ENCODE measurements around the gene YTHDF1. TPM values are rescaled to one million over a fixed set of nuclear protein-coding genes. Genes with fewer than 3 reads are reported as not detected.

The YTHDF1 gene
- polyA plus RNA-seq, 1 donor from 2014 or later = 36.9 TPM

- Histone ChIP-seq H4K20me1 (ENCODE audit: insufficient read depth) (no peaks in the 10 kb centered on the region), H3K27me3 (ENCODE audit: insufficient read depth, low read depth, low read length) (no peaks in the 10 kb centered on the region), H3K4me3 (ENCODE audit: low read length) (no peak overlapping the region), H3K27ac (ENCODE audit: low read length) (no peak overlapping the region), H3K9me3 (ENCODE audit: low read length) (no peaks in the 10 kb centered on the region), H3K79me2 (replicated peaks; ENCODE audit: insufficient read depth, low read length) (no peaks in the 10 kb centered on the region), H2AFZ (ENCODE audit: low read depth, low read length) (no peak overlapping the region), H3K36me3 (ENCODE audit: insufficient read depth, low read length) (no peaks in the 10 kb centered on the region), H3K9ac (ENCODE audit: low read length) (no peak overlapping the region), H3K9me2 (ENCODE audit: insufficient read depth, low read length) (no peaks in the 10 kb centered on the region), H3K4me2 (ENCODE audit: low read length) (no peak overlapping the region), H3F3A (ENCODE audit: insufficient read depth, low read length, poor library complexity, severe bottlenecking) (no peaks in the 10 kb centered on the region)
- TF ChIP-seq CTCF (IDR thresholded peaks at IDR 0.05; ENCODE audit: poor library complexity, severe bottlenecking) = no peak
- TF ChIP-seq SMC3 (conservative IDR thresholded peaks at IDR 0.05; ENCODE audit: poor library complexity) = no peak
- no peak for TF ChIP-seq REST (IDR thresholded peaks at IDR 0.05; ENCODE audit: borderline replicate concordance)
- TF ChIP-seq TAF1 (IDR thresholded peaks at IDR 0.05; ENCODE audit: low read depth) = no peak
- TF ChIP-seq EZH2 (IDR thresholded peaks at IDR 0.05; ENCODE audit: borderline replicate concordance, insufficient read depth, low read length, poor library complexity, severe bottlenecking) = no peak
- no peak for TF ChIP-seq POLR2AphosphoS5 (IDR thresholded peaks at IDR 0.05)
- no peak for TF ChIP-seq EP300 (conservative IDR thresholded peaks at IDR 0.05; ENCODE audit: poor library complexity, severe bottlenecking)
- no peak for TF ChIP-seq RAD21 (conservative IDR thresholded peaks at IDR 0.05)
- TF ChIP-seq MXI1 (conservative IDR thresholded peaks at IDR 0.05; ENCODE audit: poor library complexity, severe bottlenecking) = no peak
Observed at GRCh38 chr20:63189846-63190559, 25.9 kb downstream of the YTHDF1 start.

- no peak for TF ChIP-seq TAF1 (IDR thresholded peaks at IDR 0.05; ENCODE audit: low read depth)
- TF ChIP-seq RAD21 (conservative IDR thresholded peaks at IDR 0.05) = no peak
- TF ChIP-seq EP300 (conservative IDR thresholded peaks at IDR 0.05; ENCODE audit: poor library complexity, severe bottlenecking) = no peak
- no peak for TF ChIP-seq REST (IDR thresholded peaks at IDR 0.05; ENCODE audit: borderline replicate concordance)
- TF ChIP-seq SMC3 (conservative IDR thresholded peaks at IDR 0.05; ENCODE audit: poor library complexity) = no peak
- no peak for TF ChIP-seq POLR2AphosphoS5 (IDR thresholded peaks at IDR 0.05)
- TF ChIP-seq MXI1 (conservative IDR thresholded peaks at IDR 0.05; ENCODE audit: poor library complexity, severe bottlenecking) = no peak
- no peak for TF ChIP-seq EZH2 (IDR thresholded peaks at IDR 0.05; ENCODE audit: borderline replicate concordance, insufficient read depth, low read length, poor library complexity, severe bottlenecking)
- TF ChIP-seq CTCF (IDR thresholded peaks at IDR 0.05; ENCODE audit: poor library complexity, severe bottlenecking) = no peak
- Histone ChIP-seq H3K9ac (ENCODE audit: low read length) (no peak overlapping the region), H3F3A (ENCODE audit: insufficient read depth, low read length, poor library complexity, severe bottlenecking) (no peaks in the 10 kb centered on the region), H3K27me3 (ENCODE audit: insufficient read depth, low read depth, low read length) (no peaks in the 10 kb centered on the region), H3K79me2 (replicated peaks; ENCODE audit: insufficient read depth, low read length) (no peaks in the 10 kb centered on the region), H2AFZ (ENCODE audit: low read depth, low read length) (no peak overlapping the region), H3K9me3 (ENCODE audit: low read length) (no peaks in the 10 kb centered on the region), H3K27ac (ENCODE audit: low read length) (no peak overlapping the region), H3K9me2 (ENCODE audit: insufficient read depth, low read length) (no peaks in the 10 kb centered on the region), H3K36me3 (ENCODE audit: insufficient read depth, low read length) (no peaks in the 10 kb centered on the region), H4K20me1 (ENCODE audit: insufficient read depth) (no peaks in the 10 kb centered on the region), H3K4me2 (ENCODE audit: low read length) (no peak overlapping the region), H3K4me3 (ENCODE audit: low read length) (no peak overlapping the region)
Observed at GRCh38 chr20:63189322-63189642, 26.6 kb downstream of the YTHDF1 start.

Measured in neural cell (in vitro differentiated cells).